ENCODE data around the gene PRPF18. TPM values are rescaled to one million over a fixed set of nuclear protein-coding genes. Genes with fewer than 3 reads are reported as not detected.

Gene PRPF18
- total RNA-seq, 1 donor from 2014 or later = 21.0 TPM

DNA sequence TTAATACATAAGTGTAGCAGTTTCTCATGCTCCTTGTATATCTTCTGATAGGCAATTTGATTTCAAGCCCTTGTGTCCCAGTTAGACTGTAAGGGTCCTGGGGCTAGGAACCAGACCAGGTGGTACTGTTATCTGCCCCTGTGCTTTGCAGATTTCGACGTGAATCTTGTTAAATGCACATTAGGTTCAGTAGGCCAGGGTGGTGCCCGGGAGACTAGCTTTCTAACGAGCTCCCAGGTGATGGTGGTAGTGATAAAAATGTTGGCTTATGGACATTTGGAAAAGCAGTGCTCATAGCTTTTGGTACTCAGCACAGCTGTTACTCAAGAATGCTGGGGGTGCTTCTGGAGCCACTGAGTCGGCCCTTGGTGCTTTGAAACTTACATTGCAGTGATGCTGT lies 64.2 kb downstream of the PRPF18 start:
- no peak overlapping the region for H2AFZ ChIP-seq (ENCODE audit: low read depth, low read length)
- H3K27me3 Mint-ChIP-seq (ENCODE audit: low read depth, unreplicated experiment) = no peaks in the 10 kb centered on the region
- peaks cover 94% of the 10 kb centered on the region for H3K36me3 ChIP-seq (ENCODE audit: insufficient read depth, low read length)
- no peak for DNase-seq (ENCODE audit: low read depth)
- peaks cover 26% of the 10 kb centered on the region for H3K4me1 Mint-ChIP-seq (ENCODE audit: low read depth, unreplicated experiment)
- H3K4me2 ChIP-seq (ENCODE audit: low read length) = no peak overlapping the region
- H3K9me3 Mint-ChIP-seq (ENCODE audit: unreplicated experiment) = peaks cover 1% of the 10 kb centered on the region
- TF ChIP-seq EZH2 (IDR thresholded peaks at IDR 0.05; ENCODE audit: insufficient read depth, low read length) = no peak
- TF ChIP-seq, protein P1, sequence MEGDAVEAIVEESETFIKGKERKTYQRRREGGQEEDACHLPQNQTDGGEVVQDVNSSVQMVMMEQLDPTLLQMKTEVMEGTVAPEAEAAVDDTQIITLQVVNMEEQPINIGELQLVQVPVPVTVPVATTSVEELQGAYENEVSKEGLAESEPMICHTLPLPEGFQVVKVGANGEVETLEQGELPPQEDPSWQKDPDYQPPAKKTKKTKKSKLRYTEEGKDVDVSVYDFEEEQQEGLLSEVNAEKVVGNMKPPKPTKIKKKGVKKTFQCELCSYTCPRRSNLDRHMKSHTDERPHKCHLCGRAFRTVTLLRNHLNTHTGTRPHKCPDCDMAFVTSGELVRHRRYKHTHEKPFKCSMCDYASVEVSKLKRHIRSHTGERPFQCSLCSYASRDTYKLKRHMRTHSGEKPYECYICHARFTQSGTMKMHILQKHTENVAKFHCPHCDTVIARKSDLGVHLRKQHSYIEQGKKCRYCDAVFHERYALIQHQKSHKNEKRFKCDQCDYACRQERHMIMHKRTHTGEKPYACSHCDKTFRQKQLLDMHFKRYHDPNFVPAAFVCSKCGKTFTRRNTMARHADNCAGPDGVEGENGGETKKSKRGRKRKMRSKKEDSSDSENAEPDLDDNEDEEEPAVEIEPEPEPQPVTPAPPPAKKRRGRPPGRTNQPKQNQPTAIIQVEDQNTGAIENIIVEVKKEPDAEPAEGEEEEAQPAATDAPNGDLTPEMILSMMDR (IDR thresholded peaks at IDR 0.05; ENCODE audit: insufficient read depth, low read depth, low read length) = no peak
- peaks cover 89% of the 10 kb centered on the region for H4K20me1 ChIP-seq (ENCODE audit: insufficient read depth, low read length)
- H3K36me3 Mint-ChIP-seq (ENCODE audit: low read depth, unreplicated experiment) = peaks cover 40% of the 10 kb centered on the region
- H3K79me2 ChIP-seq (ENCODE audit: insufficient read depth, low read length) = peaks cover 14% of the 10 kb centered on the region
- H3K4me3 ChIP-seq (ENCODE audit: insufficient read depth, low read depth, low read length) = no peak overlapping the region
- H3K27ac Mint-ChIP-seq (ENCODE audit: unreplicated experiment) = peak overlapping the region; percentile 38
- no peaks in the 10 kb centered on the region for H3K27me3 ChIP-seq (ENCODE audit: insufficient read depth, low read length)
- H3K4me3 Mint-ChIP-seq (ENCODE audit: unreplicated experiment) = no peak overlapping the region
- no peaks in the 10 kb centered on the region for H3K9me3 ChIP-seq (ENCODE audit: insufficient read depth, low read depth, low read length)
- no peaks in the 10 kb centered on the region for H3K4me1 ChIP-seq (ENCODE audit: insufficient read depth, low read length)
- H3K9ac ChIP-seq (ENCODE audit: low read length) = no peak overlapping the region
- no peak overlapping the region for H3K27ac ChIP-seq (ENCODE audit: low read depth, low read length)
- FAIRE-seq = no peak

DNA sequence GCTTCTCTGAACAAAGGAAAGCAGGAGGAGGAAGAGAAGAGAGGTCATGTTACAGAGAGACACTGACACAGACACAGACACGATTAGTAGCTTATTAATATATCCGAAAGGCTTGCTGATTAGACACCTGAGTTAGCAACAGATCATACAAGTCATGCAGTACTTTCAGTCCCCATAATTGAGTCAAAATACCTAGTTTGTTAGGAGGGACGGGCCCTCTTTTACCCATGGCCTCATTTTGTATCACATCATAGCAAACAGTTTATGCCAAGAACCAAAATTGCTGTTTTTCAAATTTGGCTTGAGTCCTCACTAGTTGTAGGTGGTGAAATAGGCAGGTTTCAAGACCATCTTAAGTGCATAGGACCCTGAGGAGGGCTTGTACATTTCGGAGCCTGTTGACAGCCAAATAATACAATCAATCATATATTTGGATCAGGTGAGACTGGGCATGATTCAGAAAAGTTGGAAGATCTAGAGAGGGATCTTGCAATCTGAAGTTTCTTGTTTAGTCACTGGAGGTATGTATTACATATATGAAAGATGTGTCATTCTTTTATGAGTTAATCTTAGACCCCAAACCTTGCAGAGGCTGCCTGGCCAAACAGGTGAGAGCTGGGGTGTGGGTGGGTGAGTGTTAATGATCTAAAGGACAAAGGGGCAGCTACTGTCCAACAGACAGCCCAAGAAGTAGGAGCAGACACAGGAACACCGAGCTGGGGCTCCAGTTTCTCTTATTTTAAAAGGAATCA lies 65.4 kb downstream of the PRPF18 start:
- no peak overlapping the region for H2AFZ ChIP-seq (ENCODE audit: low read depth, low read length)
- no peak overlapping the region for H3K4me3 Mint-ChIP-seq (ENCODE audit: unreplicated experiment)

More for the DNA sequence above, 65.4 kb downstream of the PRPF18 start:
- Mint-ChIP-seq H3K27ac (ENCODE audit: unreplicated experiment) (no peak overlapping the region), H3K36me3 (ENCODE audit: low read depth, unreplicated experiment) (peaks cover 32% of the 10 kb centered on the region), H3K27me3 (ENCODE audit: low read depth, unreplicated experiment) (no peaks in the 10 kb centered on the region), H3K4me1 (ENCODE audit: low read depth, unreplicated experiment) (peaks cover 26% of the 10 kb centered on the region), H3K9me3 (ENCODE audit: unreplicated experiment) (peaks cover 1% of the 10 kb centered on the region)
- Histone ChIP-seq H3K4me3 (ENCODE audit: insufficient read depth, low read depth, low read length) (no peak overlapping the region), H3K27ac (ENCODE audit: low read depth, low read length) (no peak overlapping the region), H3K4me2 (ENCODE audit: low read length) (no peak overlapping the region), H3K4me1 (ENCODE audit: insufficient read depth, low read length) (no peaks in the 10 kb centered on the region), H3K27me3 (ENCODE audit: insufficient read depth, low read length) (no peaks in the 10 kb centered on the region), H3K9ac (ENCODE audit: low read length) (no peak overlapping the region), H3K79me2 (ENCODE audit: insufficient read depth, low read length) (peaks cover 21% of the 10 kb centered on the region), H4K20me1 (ENCODE audit: insufficient read depth, low read length) (peaks cover 87% of the 10 kb centered on the region), H3K9me3 (ENCODE audit: insufficient read depth, low read depth, low read length) (no peaks in the 10 kb centered on the region), H3K36me3 (ENCODE audit: insufficient read depth, low read length) (peaks cover 88% of the 10 kb centered on the region)
- FAIRE-seq = no peak
- DNase-seq (ENCODE audit: low read depth) = no peak
- TF ChIP-seq, protein P1 (IDR thresholded peaks at IDR 0.05; ENCODE audit: insufficient read depth, low read depth, low read length) = no peak
- TF ChIP-seq EZH2 (IDR thresholded peaks at IDR 0.05; ENCODE audit: insufficient read depth, low read length) = no peak

Data from astrocyte (in vitro differentiated cells and primary cell).